GM12891 (cell line): ENCODE data around the gene UBE2E2.

Experiments
- DNase-seq: peaks from one replicate; pipeline ENCODE4 v3.0.0; 2011; ENCODE audit warnings: low spot score; ENCODE audit not compliant: insufficient read length
- FAIRE-seq: peaks from 2 replicates; lab custom pipeline; 2011; peaks lifted over from hg19 to GRCh38; lab: Jason Lieb, UNC
- PAX5 ChIP-seq: IDR thresholded peaks from 2 replicates; pipeline ENCODE4 v1.6.1; 2011; ENCODE audit warnings: low read length, moderate library complexity, mild to moderate bottlenecking; ENCODE audit not compliant: insufficient read depth, severe bottlenecking
- POLR2A ChIP-seq: IDR thresholded peaks from 2 replicates; pipeline ENCODE4 v1.6.1; 2011; ENCODE audit warnings: low read depth, low read length, control low read depth
- POLR2AphosphoS5 ChIP-seq: IDR thresholded peaks from 2 replicates; pipeline ENCODE4 v1.6.1; 2011; ENCODE audit warnings: low read depth, low read length, control low read depth
- POU2F2 ChIP-seq: IDR thresholded peaks from 2 replicates; pipeline ENCODE4 v1.6.1; 2011; ENCODE audit warnings: low read depth, mild to moderate bottlenecking, control low read depth, low read length, moderate library complexity
- SPI1 ChIP-seq: IDR thresholded peaks from 2 replicates; pipeline ENCODE4 v1.6.1; 2011; ENCODE audit warnings: low read depth, low read length, control low read depth
- TAF1 ChIP-seq: IDR thresholded peaks from 2 replicates; pipeline ENCODE4 v1.6.1; 2011; ENCODE audit warnings: low read depth, low read length, control low read depth

UBE2E2 gene

DNA sequence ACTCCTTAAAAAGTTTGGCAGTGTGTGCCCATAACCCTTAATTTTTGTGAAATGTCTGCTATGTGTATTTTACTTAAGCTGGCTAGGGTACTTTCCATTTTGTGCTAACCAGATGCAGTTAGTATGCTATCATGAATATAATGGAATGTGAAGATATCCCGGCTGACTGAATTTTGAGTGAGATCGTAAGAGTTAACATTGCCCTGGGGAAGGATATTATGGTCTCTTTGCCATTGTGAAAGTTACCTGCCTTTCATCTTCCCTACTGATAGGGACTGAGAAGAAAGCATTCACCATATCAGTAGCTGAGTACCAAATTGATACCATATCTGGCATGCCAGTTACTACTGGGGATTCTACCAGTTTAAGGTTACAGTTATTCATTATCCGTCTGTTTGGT, 243.2 kb downstream of the UBE2E2 start:
- FAIRE-seq: peak; percentile 60
- no peak for DNase-seq
- TF ChIP-seq TAF1 (no peak), PAX5 (no peak)

DNA sequence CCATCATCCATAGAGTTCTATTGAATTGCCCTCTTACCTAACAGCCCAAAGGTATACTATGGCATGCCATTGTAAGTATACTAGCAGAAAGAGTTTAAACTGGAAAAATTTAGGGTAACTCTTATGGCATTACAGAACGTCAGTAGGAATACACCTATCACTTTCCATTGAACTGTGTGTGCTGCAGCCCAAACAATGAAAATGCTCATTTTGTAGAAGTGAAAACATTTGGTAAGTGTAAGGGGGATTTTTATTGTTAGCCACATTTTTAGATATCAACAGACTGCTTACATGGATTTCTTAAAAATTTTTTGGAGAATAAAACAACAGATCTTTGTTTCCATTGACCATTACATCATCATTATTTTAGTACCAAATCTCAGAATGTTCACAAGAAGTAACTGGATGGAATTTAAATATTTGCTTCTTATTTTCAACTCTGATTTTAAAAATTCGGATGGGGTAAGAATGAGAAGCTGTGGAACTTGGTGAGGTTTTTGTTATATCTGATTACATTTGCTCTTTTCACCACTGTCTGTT, 245.9 kb downstream of the UBE2E2 start:
- FAIRE-seq (peak; percentile 83), DNase-seq (no peak)
- TF ChIP-seq POLR2A: no peak
- TF ChIP-seq SPI1: peak; percentile 40; the same call in 1 of the 2 replicates
- no peak for TF ChIP-seq TAF1
- TF ChIP-seq POU2F2: no peak
- TF ChIP-seq PAX5: no peak

DNA sequence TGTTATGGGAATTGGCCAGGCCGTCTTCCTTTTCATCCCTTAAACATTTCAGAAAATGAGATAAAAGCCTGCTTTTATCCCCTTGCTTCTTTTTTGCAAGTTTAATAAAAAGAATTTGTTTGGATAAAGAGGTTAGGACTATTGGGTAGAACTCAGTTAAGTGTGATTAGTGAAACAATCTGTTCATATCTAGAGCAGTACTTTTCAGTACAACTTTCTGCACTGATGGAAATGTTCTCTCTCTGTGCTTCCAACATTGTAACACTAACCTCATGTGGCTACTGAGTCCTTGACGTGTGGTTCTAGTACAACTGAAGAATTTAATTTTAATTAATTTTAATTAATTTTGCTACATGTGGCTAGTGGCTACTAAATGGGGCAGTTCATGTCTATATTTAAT, 246.9 kb downstream of the UBE2E2 start:
- no peak for TF ChIP-seq TAF1
- TF ChIP-seq POU2F2: no peak
- no peak for TF ChIP-seq SPI1
- DNase-seq (no peak), FAIRE-seq (peak; percentile 13)

DNA sequence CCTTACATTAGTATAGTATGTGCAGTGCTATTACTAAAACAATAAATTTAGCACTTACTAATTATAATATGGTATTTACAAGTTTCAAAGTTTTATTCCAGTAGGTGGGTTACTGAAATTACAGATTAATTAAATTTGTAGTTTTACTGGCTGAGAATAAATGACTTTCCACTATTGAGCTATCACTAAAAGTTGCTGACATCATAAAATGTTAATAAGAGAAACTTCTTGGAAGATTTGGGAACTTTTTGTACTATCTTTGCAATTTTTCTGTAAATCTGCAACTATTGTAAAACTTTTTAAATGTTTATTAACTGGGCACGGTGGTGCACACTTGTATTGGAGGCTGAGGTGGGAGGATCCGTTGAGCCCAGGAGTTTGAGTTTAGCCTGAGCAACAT, 247.7 kb downstream of the UBE2E2 start:
- DNase-seq (no peak), FAIRE-seq (no peak)
- TF ChIP-seq POU2F2 (no peak), PAX5 (no peak), SPI1 (no peak), POLR2AphosphoS5 (no peak), TAF1 (no peak), POLR2A (no peak)

DNA sequence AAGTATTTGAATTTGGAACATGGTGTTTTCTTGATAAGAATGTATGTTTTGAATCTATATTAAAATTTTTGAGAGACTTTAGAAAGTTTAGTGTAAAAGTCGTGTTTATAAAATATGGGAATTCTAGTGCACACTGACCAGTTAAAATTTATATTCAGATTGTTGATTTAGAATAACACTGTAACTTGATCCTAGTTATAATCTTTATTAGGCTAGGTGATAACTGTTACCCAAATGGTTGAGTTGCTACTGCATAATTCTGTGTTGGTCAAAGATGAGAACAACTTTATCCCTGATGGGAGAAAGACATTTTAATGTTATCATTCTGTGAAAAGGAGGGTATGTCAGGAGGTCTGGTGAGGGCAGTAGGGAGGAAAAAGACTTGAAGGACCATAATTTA, 249.3 kb downstream of the UBE2E2 start:
- FAIRE-seq (no peak), DNase-seq (no peak)
- TF ChIP-seq TAF1 (no peak), POLR2A (no peak)

DNA sequence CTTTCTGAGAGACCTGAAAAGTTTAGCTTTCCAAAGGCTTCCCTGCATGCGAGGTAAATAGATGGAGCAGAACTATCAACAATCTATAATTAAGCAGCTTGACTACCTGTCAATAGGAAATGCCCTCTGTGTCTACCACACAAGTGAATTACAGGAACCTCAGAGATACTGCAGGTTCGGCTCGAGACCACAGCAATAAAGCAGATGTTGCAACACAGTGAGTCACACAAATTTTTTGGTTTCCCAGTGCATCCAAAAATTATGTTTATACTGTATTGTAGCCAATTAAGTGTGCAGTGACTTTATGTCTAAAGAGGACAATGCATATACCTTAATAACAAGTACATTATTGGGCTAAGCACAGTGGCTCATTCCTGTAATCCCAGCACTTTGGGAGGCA, 252.0 kb downstream of the UBE2E2 start:
- FAIRE-seq (peak; percentile 16), DNase-seq (no peak)
- TF ChIP-seq POU2F2 (no peak), POLR2AphosphoS5 (no peak), SPI1 (no peak), TAF1 (no peak), PAX5 (no peak), POLR2A (no peak)

DNA sequence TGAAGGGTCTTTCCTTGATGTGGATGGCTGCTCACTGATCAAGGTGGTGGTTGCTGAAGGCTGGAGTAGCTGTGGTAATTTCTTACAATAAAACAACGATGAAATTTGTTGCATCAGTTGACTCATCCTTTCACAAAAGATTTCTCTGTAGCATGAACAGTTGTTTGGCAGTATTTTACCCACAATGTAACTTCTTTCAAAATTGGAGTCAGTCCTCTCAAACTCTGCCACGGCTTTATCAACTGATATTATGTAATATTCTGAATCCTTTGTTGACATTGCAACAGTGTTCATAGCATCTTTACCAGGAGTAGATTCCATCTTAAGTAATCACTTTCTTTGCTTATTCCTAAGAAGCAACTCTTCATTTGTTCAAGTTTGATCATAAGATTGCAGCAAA, 252.6 kb downstream of the UBE2E2 start:
- DNase-seq (no peak), FAIRE-seq (no peak)
- no peak for TF ChIP-seq POLR2AphosphoS5
- TF ChIP-seq TAF1: no peak
- TF ChIP-seq POLR2A: no peak
- no peak for TF ChIP-seq SPI1
- no peak for TF ChIP-seq POU2F2
- TF ChIP-seq PAX5: no peak

DNA sequence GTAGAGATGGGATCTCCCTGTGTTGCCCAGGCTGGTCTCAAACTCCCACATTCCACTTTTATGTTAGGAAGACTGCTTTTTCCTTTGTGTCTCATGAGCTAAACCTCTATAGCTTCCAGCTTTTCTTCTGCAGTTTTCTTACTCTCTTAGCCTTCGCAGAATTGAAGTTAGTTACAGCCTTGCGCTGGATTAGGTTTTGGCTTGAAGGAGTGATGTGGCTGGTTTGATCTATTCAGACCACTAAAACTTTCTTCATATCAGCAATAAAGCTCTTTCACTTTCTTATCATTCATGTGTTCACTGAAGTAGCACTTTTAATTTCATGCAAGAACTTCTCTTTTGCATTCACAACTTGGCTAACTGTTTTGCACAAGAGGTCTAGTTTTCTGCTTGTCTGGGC, 254.6 kb downstream of the UBE2E2 start:
- TF ChIP-seq PAX5 (no peak), SPI1 (no peak), TAF1 (no peak), POLR2A (no peak), POLR2AphosphoS5 (no peak), POU2F2 (no peak)
- DNase-seq (no peak), FAIRE-seq (no peak)

DNA sequence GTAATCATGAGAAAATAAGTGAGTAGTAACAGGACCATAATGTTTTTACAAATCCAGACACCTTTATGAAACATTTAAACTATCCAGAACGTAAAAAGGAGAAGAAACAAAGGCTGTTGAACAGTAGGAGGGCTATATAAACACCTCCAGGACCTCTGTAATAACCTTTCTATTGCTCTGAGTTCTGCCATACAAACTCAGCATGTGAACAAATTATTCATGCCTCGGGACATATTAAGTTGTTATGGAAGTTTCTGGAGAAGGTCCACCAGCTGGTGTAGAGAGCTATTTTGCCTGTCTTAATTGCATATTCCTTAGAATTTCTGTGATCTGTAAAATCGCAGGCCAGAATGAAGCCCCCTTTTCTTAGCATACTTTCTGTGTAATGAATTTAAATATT, 256.3 kb downstream of the UBE2E2 start:
- DNase-seq: no peak
- TF ChIP-seq POU2F2: no peak
- TF ChIP-seq POLR2AphosphoS5: no peak
- TF ChIP-seq POLR2A: no peak
- no peak for TF ChIP-seq SPI1
- TF ChIP-seq PAX5: no peak
- no peak for TF ChIP-seq TAF1
- no peak for FAIRE-seq

DNA sequence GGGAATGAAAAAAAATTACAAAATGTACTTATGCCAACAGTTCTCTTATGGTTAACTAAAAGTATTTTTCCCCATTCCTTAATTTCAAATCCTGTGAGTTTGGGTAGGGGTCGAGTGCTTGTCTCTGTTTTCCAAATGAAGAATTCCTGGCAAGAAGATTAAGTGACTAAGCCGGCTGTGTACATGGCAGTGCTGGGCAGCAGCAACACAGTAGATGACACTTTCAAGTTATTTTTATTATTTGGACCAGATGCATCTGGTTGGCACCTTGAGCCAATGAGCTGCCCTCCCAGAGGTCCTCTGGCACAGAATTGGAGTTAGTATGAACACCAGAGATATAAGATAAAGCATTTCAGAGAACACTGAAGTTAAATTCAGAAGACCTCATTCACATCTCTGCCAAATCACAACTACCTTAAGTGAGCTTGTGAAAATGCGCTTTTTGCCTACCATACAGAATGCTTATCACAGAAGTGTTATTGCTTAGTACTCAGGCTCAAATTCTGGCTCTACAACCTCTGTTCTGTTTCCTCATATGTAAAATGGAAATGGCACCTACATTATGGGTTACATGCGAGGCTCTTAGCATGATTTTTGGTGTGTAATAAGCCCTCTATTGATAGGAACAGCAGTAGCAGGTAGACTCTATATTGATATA, 256.9 kb downstream of the UBE2E2 start:
- no peak for FAIRE-seq
- TF ChIP-seq SPI1 (no peak), POLR2A (no peak), PAX5 (no peak), POLR2AphosphoS5 (no peak), POU2F2 (no peak), TAF1 (no peak)
- DNase-seq: no peak

DNA sequence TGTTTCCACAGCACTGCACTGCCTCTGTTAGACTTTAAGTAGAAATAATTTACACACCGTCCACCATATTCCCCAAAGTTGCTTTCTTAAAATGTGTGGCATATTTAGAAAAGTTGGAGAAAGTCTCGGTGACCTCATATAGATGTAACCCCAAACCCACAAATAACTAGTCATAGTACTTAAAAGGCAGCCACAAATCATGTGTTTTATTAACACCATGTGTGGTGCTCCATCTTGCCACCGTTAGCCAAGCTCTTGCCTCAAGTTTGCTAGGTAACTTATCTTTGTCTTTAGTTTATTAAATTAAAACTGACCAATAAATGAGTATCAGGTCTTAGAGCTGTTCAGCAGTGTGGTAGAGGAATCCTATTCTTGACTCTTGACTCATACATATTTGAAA, 257.9 kb downstream of the UBE2E2 start:
- TF ChIP-seq POU2F2 (no peak), SPI1 (no peak), PAX5 (no peak), POLR2AphosphoS5 (no peak)
- DNase-seq (no peak), FAIRE-seq (no peak)
